ENCODE measurements around the gene PHF13. TPM values are rescaled to one million over a fixed set of nuclear protein-coding genes. Genes with fewer than 3 reads are reported as not detected.

The PHF13 gene
- total and polyA plus RNA-seq, 10 of the 15 experiments (the other 5 are each of a cell fraction or from before 2014, with no cell fraction given): 0.87 to 15.4 (median 5.1) TPM

DNA sequence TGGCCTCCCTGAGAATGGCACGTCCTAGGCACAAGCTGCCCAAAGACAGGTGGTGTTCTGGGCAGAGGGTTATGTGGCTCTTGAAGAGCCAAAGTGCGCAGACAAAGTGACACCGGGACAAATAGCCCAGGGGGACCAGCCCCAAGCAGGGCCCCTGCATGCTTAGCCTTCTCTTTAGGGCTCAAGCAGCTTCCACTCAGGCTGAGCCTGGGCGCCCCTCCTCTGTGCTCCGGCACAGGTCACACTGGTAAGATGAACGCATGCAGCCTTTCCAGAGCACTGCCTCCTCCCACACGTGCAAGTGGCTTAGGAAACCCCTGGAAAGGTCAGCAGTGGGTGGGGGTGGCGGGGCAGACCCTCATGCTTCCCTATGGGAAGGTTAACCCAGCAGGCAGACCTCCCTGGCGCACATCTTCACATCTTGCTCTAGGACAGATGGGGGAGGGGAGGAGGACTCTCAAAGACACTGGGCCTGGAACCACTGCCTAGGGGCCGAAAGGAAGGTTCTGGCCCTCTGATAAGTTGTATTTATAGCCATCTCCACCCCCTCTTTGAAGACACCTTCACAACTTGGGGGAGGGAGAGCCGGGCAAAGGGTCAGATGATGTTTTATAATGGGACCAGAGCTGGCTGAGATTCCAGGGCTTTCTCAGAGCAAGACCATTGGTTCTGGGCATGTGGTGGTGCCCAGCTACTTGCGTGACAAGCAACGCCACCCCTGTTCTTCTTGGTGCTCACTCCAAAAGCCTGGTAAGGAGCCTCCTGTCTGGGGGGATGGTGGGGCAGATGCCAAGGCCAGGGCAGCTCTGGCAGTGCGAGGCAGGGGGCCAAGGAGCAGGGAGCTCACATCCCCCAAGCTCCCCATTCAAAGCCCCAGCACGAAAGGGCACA is 16.4 kb upstream of the PHF13 start (continued):
- TF ChIP-seq, protein P1, sequence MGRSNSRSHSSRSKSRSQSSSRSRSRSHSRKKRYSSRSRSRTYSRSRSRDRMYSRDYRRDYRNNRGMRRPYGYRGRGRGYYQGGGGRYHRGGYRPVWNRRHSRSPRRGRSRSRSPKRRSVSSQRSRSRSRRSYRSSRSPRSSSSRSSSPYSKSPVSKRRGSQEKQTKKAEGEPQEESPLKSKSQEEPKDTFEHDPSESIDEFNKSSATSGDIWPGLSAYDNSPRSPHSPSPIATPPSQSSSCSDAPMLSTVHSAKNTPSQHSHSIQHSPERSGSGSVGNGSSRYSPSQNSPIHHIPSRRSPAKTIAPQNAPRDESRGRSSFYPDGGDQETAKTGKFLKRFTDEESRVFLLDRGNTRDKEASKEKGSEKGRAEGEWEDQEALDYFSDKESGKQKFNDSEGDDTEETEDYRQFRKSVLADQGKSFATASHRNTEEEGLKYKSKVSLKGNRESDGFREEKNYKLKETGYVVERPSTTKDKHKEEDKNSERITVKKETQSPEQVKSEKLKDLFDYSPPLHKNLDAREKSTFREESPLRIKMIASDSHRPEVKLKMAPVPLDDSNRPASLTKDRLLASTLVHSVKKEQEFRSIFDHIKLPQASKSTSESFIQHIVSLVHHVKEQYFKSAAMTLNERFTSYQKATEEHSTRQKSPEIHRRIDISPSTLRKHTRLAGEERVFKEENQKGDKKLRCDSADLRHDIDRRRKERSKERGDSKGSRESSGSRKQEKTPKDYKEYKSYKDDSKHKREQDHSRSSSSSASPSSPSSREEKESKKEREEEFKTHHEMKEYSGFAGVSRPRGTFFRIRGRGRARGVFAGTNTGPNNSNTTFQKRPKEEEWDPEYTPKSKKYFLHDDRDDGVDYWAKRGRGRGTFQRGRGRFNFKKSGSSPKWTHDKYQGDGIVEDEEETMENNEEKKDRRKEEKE (IDR thresholded peaks at IDR 0.05): no peak
- no peak for TF ChIP-seq TAF1 (IDR thresholded peaks at IDR 0.05; ENCODE audit: borderline replicate concordance, low read depth, low read length)

DNA sequence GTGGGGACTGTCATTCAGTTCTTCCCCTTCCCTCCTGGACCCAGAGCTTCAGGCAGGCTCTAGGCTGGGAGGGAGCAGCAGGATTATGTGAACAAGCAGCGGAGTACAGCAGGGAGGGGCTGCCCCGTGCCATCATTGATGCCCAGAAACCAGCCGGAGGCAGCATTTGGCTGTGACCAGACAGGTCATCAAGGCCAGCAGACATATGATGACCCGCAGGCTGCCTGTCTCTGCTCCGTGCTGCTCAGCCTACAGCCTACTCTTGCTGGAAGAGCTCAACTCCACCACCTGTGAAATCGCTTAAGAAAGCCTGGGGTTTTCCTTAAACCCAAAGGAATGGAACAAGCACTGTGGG is 15.8 kb upstream of the PHF13 start:
- POLR2A ChIA-PET: interaction anchor here (4.0 kb wide), 1 partner anchor 17 kb away, joined by 22 read pairs; the partner anchor contains the start of gene ZBTB48

More for the DNA sequence above, 15.8 kb upstream of the PHF13 start:
- Histone ChIP-seq H3K4me1 (ENCODE audit: control insufficient read depth, insufficient read depth, low read length) (peaks cover 9% of the 10 kb centered on the region), H4K20me1 (ENCODE audit: control insufficient read depth, insufficient read depth) (no peaks in the 10 kb centered on the region), H3K36me3 (ENCODE audit: control insufficient read depth in 2 of 2, insufficient read depth in 2 of 2, low read length in 1 of 2) (peaks cover 10 to 21% of the 10 kb centered on the region in 2 experiments), H3K4me3 (no peak overlapping the region), H3K79me2 (ENCODE audit: control insufficient read depth, insufficient read depth, low read length) (peaks cover 36% of the 10 kb centered on the region), H2AFZ (ENCODE audit: control insufficient read depth, low read depth, low read length) (no peak overlapping the region), H3K9ac (ENCODE audit: control insufficient read depth, insufficient read depth, low read length) (no peak overlapping the region), H3K27ac (ENCODE audit: control insufficient read depth, insufficient read depth) (no peak overlapping the region), H3K9me3 (replicated peaks; ENCODE audit: control insufficient read depth, insufficient read depth, low read length) (no peaks in the 10 kb centered on the region), H3K27me3 (replicated peaks in 1 of 2; ENCODE audit: control insufficient read depth in 2 of 2, insufficient read depth in 2 of 2, low read length in 1 of 2) (no peaks in the 10 kb centered on the region), H3K4me2 (ENCODE audit: control insufficient read depth, insufficient read depth) (no peak overlapping the region)
- RAD21 ChIA-PET (ENCODE audit: unreplicated experiment): no interaction called here
- SMC1A ChIA-PET (ENCODE audit: uncharacterized antibody, unreplicated experiment): no interaction called here
- CTCF ChIA-PET: interaction anchor here (1.4 kb wide), 1 partner anchor 43 kb away, joined by 6 read pairs; the partner anchor contains the start of genes NOL9 and TAS1R1
- intact Hi-C loops (cut with micrococcal nuclease; ENCODE audit: unreplicated experiment) (no loop called here), in situ Hi-C loops (cut with MboI) (no loop called here)
- DNase-seq (ENCODE audit: low read depth, low spot score) (no peak), ATAC-seq (no peak), FAIRE-seq (no peak)
- over 99% methylated on average over 6 of the region's 6 CpGs for WGBS (ENCODE audit: insufficient coverage, insufficient replicate concordance, low lambda C conversion rate, missing lambda C conversion rate)
- no TSS peak for BruUV-seq (replicated peaks)
- TF ChIP-seq, protein P2, sequence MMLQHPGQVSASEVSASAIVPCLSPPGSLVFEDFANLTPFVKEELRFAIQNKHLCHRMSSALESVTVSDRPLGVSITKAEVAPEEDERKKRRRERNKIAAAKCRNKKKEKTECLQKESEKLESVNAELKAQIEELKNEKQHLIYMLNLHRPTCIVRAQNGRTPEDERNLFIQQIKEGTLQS (IDR thresholded peaks at IDR 0.05; ENCODE audit: borderline replicate concordance, extremely low read depth, low read depth, low read length): no peak
- no peak for TF ChIP-seq MYC (IDR thresholded peaks at IDR 0.05; ENCODE audit: insufficient read depth, insufficient read length, insufficient replicate concordance, low read length, severe bottlenecking)
- TF ChIP-seq, protein P3, sequence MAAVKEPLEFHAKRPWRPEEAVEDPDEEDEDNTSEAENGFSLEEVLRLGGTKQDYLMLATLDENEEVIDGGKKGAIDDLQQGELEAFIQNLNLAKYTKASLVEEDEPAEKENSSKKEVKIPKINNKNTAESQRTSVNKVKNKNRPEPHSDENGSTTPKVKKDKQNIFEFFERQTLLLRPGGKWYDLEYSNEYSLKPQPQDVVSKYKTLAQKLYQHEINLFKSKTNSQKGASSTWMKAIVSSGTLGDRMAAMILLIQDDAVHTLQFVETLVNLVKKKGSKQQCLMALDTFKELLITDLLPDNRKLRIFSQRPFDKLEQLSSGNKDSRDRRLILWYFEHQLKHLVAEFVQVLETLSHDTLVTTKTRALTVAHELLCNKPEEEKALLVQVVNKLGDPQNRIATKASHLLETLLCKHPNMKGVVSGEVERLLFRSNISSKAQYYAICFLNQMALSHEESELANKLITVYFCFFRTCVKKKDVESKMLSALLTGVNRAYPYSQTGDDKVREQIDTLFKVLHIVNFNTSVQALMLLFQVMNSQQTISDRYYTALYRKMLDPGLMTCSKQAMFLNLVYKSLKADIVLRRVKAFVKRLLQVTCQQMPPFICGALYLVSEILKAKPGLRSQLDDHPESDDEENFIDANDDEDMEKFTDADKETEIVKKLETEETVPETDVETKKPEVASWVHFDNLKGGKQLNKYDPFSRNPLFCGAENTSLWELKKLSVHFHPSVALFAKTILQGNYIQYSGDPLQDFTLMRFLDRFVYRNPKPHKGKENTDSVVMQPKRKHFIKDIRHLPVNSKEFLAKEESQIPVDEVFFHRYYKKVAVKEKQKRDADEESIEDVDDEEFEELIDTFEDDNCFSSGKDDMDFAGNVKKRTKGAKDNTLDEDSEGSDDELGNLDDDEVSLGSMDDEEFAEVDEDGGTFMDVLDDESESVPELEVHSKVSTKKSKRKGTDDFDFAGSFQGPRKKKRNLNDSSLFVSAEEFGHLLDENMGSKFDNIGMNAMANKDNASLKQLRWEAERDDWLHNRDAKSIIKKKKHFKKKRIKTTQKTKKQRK (IDR thresholded peaks at IDR 0.05; ENCODE audit: low read depth, low read length): no peak
- TF ChIP-seq TCF7 (IDR thresholded peaks at IDR 0.05; ENCODE audit: borderline replicate concordance): no peak
- TF ChIP-seq CBX5 (IDR thresholded peaks at IDR 0.05; ENCODE audit: low read depth): no peak
- TF ChIP-seq SUZ12 (IDR thresholded peaks at IDR 0.05; ENCODE audit: unreplicated experiment): no peak
- TF ChIP-seq BCL11A (IDR thresholded peaks at IDR 0.05; ENCODE audit: low read depth, low read length): no peak
- TF ChIP-seq NR2C2 (IDR thresholded peaks at IDR 0.05; ENCODE audit: borderline replicate concordance, control insufficient read depth, insufficient read length, low read depth): no peak
- no peak for TF ChIP-seq PML (IDR thresholded peaks at IDR 0.05; ENCODE audit: low read length)
- no peak for TF ChIP-seq YBX1 (IDR thresholded peaks at IDR 0.05)
- no peak for TF ChIP-seq MXI1 (IDR thresholded peaks at IDR 0.05; ENCODE audit: low read depth, low read length)
- no peak for TF ChIP-seq TARDBP (IDR thresholded peaks at IDR 0.05; ENCODE audit: borderline replicate concordance)
- TF ChIP-seq GABPA (IDR thresholded peaks at IDR 0.05; ENCODE audit: low read depth): no peak
- TF ChIP-seq NBN (IDR thresholded peaks at IDR 0.05): no peak
